Trophoblast cell (in vitro differentiated cells and primary cell): Measurements from ENCODE around the gene PDE4B.

Experiments
- DNase-seq, 2 donors: peaks; one replicate each; pipeline ENCODE4 v3.0.0-alpha.2; 2016
- H2AFZ ChIP-seq: 2 replicates; pipeline ENCODE4 v1.6.1; 2013; ENCODE audit warnings: low read length, moderate library complexity, mild to moderate bottlenecking; ENCODE audit not compliant: insufficient read depth, poor library complexity
- H2AK5ac ChIP-seq: 2 replicates; pipeline ENCODE4 v1.6.1; 2013; ENCODE audit warnings: mild to moderate bottlenecking, low read length
- H2BK120ac ChIP-seq: 2 replicates; pipeline ENCODE4 v1.6.1; 2013; ENCODE audit warnings: low read length, mild to moderate bottlenecking, moderate library complexity; ENCODE audit not compliant: insufficient read depth, poor library complexity
- H2BK12ac ChIP-seq: 2 replicates; pipeline ENCODE4 v1.6.1; 2013; ENCODE audit warnings: mild to moderate bottlenecking, low read length, moderate library complexity
- H2BK5ac ChIP-seq: 2 replicates; pipeline ENCODE4 v1.6.1; 2013; ENCODE audit warnings: low read length, low read depth, moderate library complexity, mild to moderate bottlenecking; ENCODE audit not compliant: poor library complexity
- H3K14ac ChIP-seq: 2 replicates; pipeline ENCODE4 v1.6.1; 2013; ENCODE audit warnings: mild to moderate bottlenecking, low read length
- H3K18ac ChIP-seq: 2 replicates; pipeline ENCODE4 v1.6.1; 2013; ENCODE audit warnings: mild to moderate bottlenecking, low read length
- H3K23ac ChIP-seq: 2 replicates; pipeline ENCODE4 v1.6.1; 2013; ENCODE audit warnings: low read length
- H3K27ac ChIP-seq: 2 replicates; pipeline ENCODE4 v1.5.1; 2013; ENCODE audit warnings: low read depth, mild to moderate bottlenecking, inconsistent platforms, low read length, moderate library complexity
- H3K27me3 ChIP-seq: 2 replicates; pipeline ENCODE4 v1.6.1; 2013; ENCODE audit warnings: inconsistent platforms, mild to moderate bottlenecking, low read length, moderate library complexity; ENCODE audit not compliant: insufficient read depth
- H3K36me3 ChIP-seq, 2 experiments: 1 replicate in 1 of 2; 2 replicates in 1 of 2; pipeline ENCODE4 v1.6.1; 2013; ENCODE audit warnings: low read length in 2 of 2, mild to moderate bottlenecking in 2 of 2, moderate library complexity in 1 of 2; ENCODE audit not compliant: insufficient read depth in 2 of 2, control insufficient read depth in 1 of 2
- H3K4ac ChIP-seq: 2 replicates; pipeline ENCODE4 v1.6.1; 2013; ENCODE audit warnings: low read depth, mild to moderate bottlenecking, low read length, moderate library complexity
- H3K4me1 ChIP-seq, 2 experiments: 1 replicate in 1 of 2; 2 replicates in 1 of 2; pipeline ENCODE4 v1.6.1; 2013; ENCODE audit warnings: low read length in 2 of 2, mild to moderate bottlenecking in 2 of 2, moderate library complexity in 1 of 2; ENCODE audit not compliant: insufficient read depth in 2 of 2, control insufficient read depth in 1 of 2
- H3K4me2 ChIP-seq: 2 replicates; pipeline ENCODE4 v1.6.1; 2013; ENCODE audit warnings: inconsistent platforms, mild to moderate bottlenecking, low read length, moderate library complexity
- H3K4me3 ChIP-seq: 2 replicates; pipeline ENCODE4 v1.5.1; 2013; ENCODE audit warnings: mild to moderate bottlenecking, low read depth, low read length, inconsistent platforms
- H3K79me1 ChIP-seq: one replicate; pipeline ENCODE4 v1.6.1; 2013; ENCODE audit warnings: low read length
- H3K79me2 ChIP-seq: 2 replicates; pipeline ENCODE4 v1.6.1; 2013; ENCODE audit warnings: low read length, mild to moderate bottlenecking; ENCODE audit not compliant: control insufficient read depth, insufficient read depth, poor library complexity
- H3K9ac ChIP-seq: 2 replicates; pipeline ENCODE4 v1.6.1; 2013; ENCODE audit warnings: mild to moderate bottlenecking, low read length
- H3K9me3 ChIP-seq: 2 replicates; pipeline ENCODE4 v1.6.1; 2013; ENCODE audit warnings: low read depth, mild to moderate bottlenecking, control low read depth, inconsistent platforms, low read length; ENCODE audit not compliant: insufficient read depth
- H4K12ac ChIP-seq: 2 replicates; pipeline ENCODE4 v1.6.1; 2013; ENCODE audit warnings: low read depth, mild to moderate bottlenecking, low read length, moderate library complexity
- H4K8ac ChIP-seq: 2 replicates; pipeline ENCODE4 v1.6.1; 2013; ENCODE audit warnings: low read depth, mild to moderate bottlenecking, low read length, moderate library complexity
- H4K91ac ChIP-seq: one replicate; pipeline ENCODE4 v1.6.1; 2013; ENCODE audit warnings: low read depth, mild to moderate bottlenecking, low read length, moderate library complexity
- WGBS: extraction: QIAGEN DNeasy Blood & Tissue Kit; methylation state at CpG from one replicate; pipeline ENCODE4 v1.1.7; 2013; ENCODE audit warnings: missing lambda C conversion rate; ENCODE audit not compliant: insufficient read length, insufficient coverage; ENCODE audit errors: extremely low coverage; 5-methylcytosine and 5-hydroxymethylcytosine counted together

Gene PDE4B

DNA sequence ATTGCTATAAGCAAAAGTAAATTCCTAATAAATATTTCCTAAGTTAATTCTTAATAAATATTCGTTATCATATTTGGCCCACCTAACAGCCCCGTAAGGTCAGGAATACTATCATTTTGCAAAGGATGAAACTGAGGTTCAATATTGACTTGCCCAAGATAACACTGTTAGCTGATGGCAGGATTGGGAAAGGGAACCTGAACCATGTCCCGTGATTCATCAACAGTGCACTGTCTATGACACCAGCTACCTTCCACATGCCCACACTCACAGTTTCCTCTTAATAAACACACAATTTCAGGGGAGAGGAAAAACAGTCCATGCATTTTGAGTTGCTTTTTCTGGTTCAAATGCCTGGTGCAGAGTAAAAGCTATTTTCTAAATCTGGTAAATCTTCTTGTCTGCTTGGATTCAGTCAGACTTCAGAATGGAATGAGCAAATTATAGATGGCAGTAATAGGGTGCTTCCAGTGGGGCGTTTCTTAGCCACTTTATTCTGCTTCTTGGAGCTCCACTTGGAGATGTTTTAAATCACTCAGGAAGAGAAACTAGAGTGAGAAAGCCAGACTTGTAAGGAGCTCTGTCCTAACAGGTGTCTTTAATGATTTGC is 354.6 kb downstream of the PDE4B start:
- H3K27me3 ChIP-seq: no peaks in the 10 kb centered on the region
- no peak overlapping the region for H3K4me2 ChIP-seq
- H3K4ac ChIP-seq: no peak overlapping the region
- no peak overlapping the region for H4K12ac ChIP-seq
- H3K23ac ChIP-seq: no peak overlapping the region
- WGBS: no CpG with 5 or more reads among the region's 4 CpGs
- no peak overlapping the region for H2BK120ac ChIP-seq
- H3K4me3 ChIP-seq: no peak overlapping the region
- H2BK5ac ChIP-seq: no peak overlapping the region
- no peaks in the 10 kb centered on the region for H3K36me3 ChIP-seq
- H3K27ac ChIP-seq: no peak overlapping the region
- H3K9me3 ChIP-seq: no peaks in the 10 kb centered on the region
- H3K79me2 ChIP-seq: no peaks in the 10 kb centered on the region
- H3K14ac ChIP-seq: no peak overlapping the region
- H3K9ac ChIP-seq: no peak overlapping the region
- no peaks in the 10 kb centered on the region for H3K79me1 ChIP-seq
- no peak overlapping the region for H3K18ac ChIP-seq
- H4K8ac ChIP-seq: no peak overlapping the region
- no peaks in the 10 kb centered on the region for H3K4me1 ChIP-seq
- H2BK12ac ChIP-seq: no peak overlapping the region
- H4K91ac ChIP-seq: no peak overlapping the region
- H2AK5ac ChIP-seq: no peak overlapping the region
- DNase-seq: no peak
- H2AFZ ChIP-seq: no peak overlapping the region

DNA sequence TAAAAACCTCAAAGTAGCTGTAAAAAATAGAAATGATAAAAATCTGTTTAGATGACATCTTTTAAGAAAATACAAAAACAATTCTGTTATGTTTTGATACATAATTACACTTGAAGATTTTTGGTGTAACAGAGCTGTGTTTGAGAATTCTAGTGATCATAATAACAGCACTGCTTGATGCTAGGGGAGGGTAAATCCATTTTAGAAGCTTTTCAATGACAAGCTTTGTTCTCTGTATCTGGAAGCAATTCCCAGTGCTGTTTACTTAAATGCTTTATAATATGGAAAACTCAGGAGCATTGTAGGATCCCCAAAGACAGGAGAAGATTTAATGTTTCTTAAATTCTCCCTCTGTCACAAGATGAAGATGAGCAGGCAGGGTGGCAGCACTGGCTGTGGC is 359.3 kb downstream of the PDE4B start:
- H3K9me3 ChIP-seq: no peaks in the 10 kb centered on the region
- no peak overlapping the region for H3K18ac ChIP-seq
- H2BK5ac ChIP-seq: no peak overlapping the region
- no peak overlapping the region for H3K23ac ChIP-seq
- H2BK12ac ChIP-seq: no peak overlapping the region
- no peak overlapping the region for H3K4me2 ChIP-seq
- H4K91ac ChIP-seq: no peak overlapping the region
- no peaks in the 10 kb centered on the region for H3K79me1 ChIP-seq
- H3K4me3 ChIP-seq: no peak overlapping the region
- no peak overlapping the region for H2AFZ ChIP-seq
- H3K79me2 ChIP-seq: no peaks in the 10 kb centered on the region
- H4K12ac ChIP-seq: no peak overlapping the region
- no peak overlapping the region for H3K9ac ChIP-seq
- H3K36me3 ChIP-seq: no peaks in the 10 kb centered on the region
- H3K27ac ChIP-seq: no peak overlapping the region
- H3K27me3 ChIP-seq: no peaks in the 10 kb centered on the region
- H2BK120ac ChIP-seq: no peak overlapping the region
- no peak overlapping the region for H3K14ac ChIP-seq
- no peak overlapping the region for H4K8ac ChIP-seq
- no peak for DNase-seq
- H3K4ac ChIP-seq: no peak overlapping the region
- H2AK5ac ChIP-seq: no peak overlapping the region
- no peaks in the 10 kb centered on the region for H3K4me1 ChIP-seq

DNA sequence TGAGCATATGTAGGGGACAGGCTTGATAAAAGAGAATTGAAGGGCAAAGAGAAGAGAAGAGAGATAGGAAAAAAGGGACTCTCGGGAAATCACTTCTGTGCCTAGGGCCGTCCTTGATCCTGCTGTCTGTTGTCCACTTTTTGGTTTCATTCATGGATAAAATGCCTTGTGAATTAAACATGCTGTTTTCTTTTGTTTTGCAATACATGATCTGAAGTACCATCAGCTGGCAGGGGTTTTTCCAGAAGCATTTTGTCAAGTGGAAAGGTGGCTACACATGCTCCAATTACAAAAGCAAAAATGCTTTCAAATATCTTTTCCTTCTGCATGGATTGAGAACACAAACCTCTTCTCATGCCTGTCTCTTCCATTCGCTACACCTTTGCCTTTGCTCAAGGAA is 361.7 kb downstream of the PDE4B start:
- Histone ChIP-seq H2BK5ac (no peak overlapping the region), H4K91ac (no peak overlapping the region), H3K14ac (no peak overlapping the region), H4K12ac (no peak overlapping the region), H2AFZ (no peak overlapping the region), H3K4me2 (no peak overlapping the region), H4K8ac (no peak overlapping the region), H3K9ac (no peak overlapping the region), H3K18ac (no peak overlapping the region), H3K9me3 (no peaks in the 10 kb centered on the region), H3K4ac (no peak overlapping the region), H3K36me3 (no peaks in the 10 kb centered on the region), H3K4me1 (no peaks in the 10 kb centered on the region), H2AK5ac (no peak overlapping the region), H3K79me2 (no peaks in the 10 kb centered on the region), H3K27me3 (no peaks in the 10 kb centered on the region), H3K4me3 (no peak overlapping the region), H3K27ac (no peak overlapping the region), H2BK120ac (no peak overlapping the region), H3K79me1 (no peaks in the 10 kb centered on the region), H3K23ac (no peak overlapping the region), H2BK12ac (no peak overlapping the region)
- no peak for DNase-seq
- WGBS: no CpG with 5 or more reads among the region's 3 CpGs

DNA sequence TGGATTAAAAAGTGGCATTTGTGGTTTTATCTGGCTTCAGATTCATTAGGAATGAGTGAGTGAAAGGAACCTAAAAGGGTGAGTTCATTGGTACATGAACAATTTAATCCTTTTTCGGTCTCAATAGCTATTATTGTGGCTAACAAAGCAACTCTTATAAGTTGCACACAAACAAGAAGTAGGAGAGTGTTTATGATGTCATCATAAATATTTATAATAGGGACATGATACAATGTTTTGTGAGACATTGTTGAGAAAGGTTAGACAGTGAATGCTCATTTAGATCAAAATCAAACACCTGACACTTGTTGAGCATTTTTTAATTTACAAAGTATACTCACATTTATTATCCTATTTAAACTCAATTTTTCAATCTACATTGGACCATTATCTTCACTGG is 363.4 kb downstream of the PDE4B start:
- Histone ChIP-seq H3K27ac (no peak overlapping the region), H3K4me1 (no peaks in the 10 kb centered on the region), H3K4me2 (no peak overlapping the region), H3K14ac (no peak overlapping the region), H2AFZ (no peak overlapping the region), H4K12ac (no peak overlapping the region), H3K27me3 (no peaks in the 10 kb centered on the region), H4K91ac (no peak overlapping the region), H3K18ac (no peak overlapping the region), H2BK120ac (no peak overlapping the region), H3K36me3 (no peaks in the 10 kb centered on the region), H3K4me3 (no peak overlapping the region), H2BK5ac (no peak overlapping the region), H3K79me1 (no peaks in the 10 kb centered on the region), H2AK5ac (no peak overlapping the region), H4K8ac (no peak overlapping the region), H3K4ac (no peak overlapping the region), H2BK12ac (no peak overlapping the region), H3K23ac (no peak overlapping the region), H3K79me2 (no peaks in the 10 kb centered on the region), H3K9ac (no peak overlapping the region), H3K9me3 (no peaks in the 10 kb centered on the region)
- no peak for DNase-seq
- no CpG with 5 or more reads among the region's 1 CpG for WGBS
